Stimulated activated CD8-positive, alpha-beta memory T cell treated with anti-CD3 and anti-CD28 coated beads, Interleukin-15, amount 100 ng/mL, for 4 hours (primary cell): Measurements from ENCODE around the gene ASTL.

Experiments used
- DNase-seq, 2 donors: peaks; one replicate each; pipeline ENCODE4 v3.0.0-alpha.2; 2020; ENCODE audit warnings: low read depth in 2 of 2

ASTL gene

GRCh38 chr2:96130483-96130882 is 7.8 kb downstream of the ASTL start:
- no peak for DNase-seq

- no peak for DNase-seq
These were observed 8.7 kb downstream of the ASTL start for GRCh38 chr2:96129528-96130120.

DNA sequence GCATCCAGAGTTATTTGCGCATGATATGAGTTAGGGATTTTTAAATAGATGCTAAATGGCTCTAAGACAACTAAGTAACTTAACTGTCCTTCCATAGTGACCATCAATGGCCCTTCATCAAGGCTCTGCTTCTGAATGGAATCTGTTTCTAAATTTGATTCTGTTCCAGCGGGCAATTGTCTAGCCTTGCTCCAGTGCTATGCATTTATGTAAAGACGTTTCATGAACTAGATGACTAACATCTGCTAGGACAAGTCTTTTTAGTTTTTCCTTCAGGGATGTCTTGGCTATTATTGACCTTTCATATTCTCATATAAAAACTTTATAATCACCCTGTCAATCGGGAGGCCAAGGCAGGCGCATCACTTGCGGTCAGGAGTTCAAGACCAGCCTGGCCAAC is 9.8 kb downstream of the ASTL start:
- DNase-seq = no peak

GRCh38 chr2:96124406-96125265 is 13.7 kb downstream of the ASTL start:
- DNase-seq = no peak

DNA sequence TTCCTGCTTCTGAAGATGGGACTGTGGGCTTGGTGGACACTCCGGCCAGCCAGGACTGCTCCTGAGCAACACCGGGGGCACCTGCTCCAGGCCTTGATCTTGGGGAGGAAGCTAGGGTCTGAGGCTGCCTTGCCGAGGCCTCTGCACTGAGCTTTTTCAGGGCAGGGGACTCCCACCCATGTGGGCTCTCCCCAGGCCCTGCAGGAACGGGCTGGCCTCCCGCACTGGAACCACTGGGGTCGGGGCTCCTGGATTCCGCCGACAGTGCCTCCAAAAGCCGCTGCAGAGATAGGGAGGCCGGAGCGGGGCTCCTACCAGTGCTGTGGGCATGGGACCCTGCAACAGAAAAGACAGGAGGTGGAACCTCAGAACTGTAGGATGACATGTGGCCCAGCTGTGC is 14.4 kb downstream of the ASTL start:
- no peak for DNase-seq

GRCh38 chr2:96123290-96123689 is 15.0 kb downstream of the ASTL start:
- DNase-seq = no peak

- DNase-seq = no peak
These were observed 15.9 kb downstream of the ASTL start for GRCh38 chr2:96122391-96122790.

- no peak for DNase-seq
These were observed 16.9 kb downstream of the ASTL start for GRCh38 chr2:96121414-96121813.

DNA sequence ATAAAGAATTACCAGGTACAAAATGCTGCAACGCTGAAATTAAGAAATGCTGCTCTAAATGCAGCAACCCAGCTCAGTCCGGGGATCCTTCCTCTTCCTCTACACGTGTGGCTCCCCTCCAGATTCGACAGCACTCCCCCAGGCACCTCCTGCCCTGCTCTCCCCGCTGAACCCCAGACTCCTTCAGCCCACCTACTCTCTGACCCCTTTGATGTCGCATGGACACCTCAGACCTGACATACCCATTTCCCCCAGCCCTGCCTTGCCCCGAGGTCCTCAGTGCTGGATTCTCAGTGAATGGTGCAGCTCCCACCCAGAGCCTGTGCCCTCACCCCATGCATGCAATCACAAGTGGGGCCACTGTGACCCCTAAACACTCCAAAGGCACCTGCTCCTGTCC is 17.3 kb downstream of the ASTL start:
- DNase-seq = no peak

DNA sequence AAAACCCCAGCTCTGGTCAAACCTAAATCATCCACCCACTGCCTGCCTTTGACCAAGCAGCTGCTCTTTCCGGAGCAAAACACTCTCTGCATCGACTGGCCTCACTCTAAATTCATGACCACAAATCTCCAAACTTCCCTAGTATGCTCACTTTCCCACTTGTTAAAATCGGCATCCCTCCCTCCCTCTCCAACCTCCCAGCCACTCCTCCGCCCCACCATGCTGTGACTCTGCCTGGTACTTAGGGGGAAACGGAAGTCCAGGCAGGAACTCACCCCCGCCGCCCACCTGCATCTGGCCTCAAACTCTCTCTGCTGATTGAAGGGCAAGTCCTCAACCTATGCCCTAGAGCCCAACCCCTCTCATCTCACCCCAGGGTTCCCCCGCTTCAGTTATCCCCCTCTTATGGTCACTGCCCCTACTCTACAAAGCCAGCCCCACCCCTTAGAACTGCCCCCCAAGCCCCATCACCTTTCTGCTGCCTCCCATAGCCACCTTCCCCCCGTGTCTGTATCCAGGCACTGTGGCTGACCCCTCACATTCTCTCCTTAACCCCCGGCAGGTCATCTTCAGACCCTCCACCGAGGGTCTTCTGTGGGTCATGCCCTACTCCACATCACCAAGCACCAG is 18.1 kb downstream of the ASTL start:
- DNase-seq = no peak

DNA sequence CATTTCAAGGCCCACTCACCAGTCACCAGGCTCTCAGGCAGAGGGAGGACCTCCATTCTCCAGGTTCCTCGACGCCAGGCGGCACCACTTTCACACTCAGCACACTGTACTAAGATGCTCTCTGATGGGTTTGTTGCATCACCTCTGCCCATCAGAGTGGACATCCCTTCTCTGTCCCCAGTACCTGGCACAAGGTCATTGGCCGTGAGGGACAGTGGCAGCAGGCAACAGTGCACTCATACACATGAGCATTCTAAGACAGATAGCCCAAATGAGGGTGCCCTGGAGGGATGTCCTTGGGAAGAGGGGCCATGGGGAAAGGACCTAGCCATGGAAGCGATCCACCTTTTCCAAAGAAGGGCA is 18.9 kb downstream of the ASTL start:
- DNase-seq = no peak

DNA sequence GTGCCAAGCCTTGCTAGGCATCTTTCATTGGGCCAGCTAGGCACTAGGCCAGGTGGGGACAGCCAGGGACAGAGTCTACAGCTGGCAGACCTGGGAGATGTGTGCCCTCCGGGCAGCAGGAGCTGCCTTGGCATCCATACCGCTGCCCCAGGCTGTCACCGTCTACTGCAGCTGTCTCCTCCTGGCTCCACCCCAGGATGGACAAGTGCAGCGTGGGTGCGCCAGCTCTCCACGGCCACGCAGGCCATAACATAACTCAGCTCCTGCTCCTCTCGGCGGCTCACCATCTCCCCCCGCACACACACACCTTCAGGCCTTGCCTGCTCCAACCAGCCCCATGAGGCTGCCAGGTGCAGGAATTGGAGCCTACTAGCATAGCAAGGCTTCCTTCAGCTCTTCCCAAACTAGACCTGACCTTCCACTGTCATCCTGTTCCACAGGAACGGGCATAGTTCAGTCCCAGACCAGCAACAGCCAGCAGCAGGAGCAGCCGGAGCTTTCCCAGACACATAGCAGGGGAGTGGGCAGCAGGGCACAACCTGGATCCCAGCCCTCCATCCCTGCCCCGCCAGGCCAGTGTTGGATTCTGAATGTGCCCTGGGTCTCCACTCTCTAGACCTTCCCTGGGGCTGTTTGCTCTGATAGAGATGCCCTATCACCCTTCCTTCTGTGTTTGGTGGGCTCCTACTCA is 19.5 kb downstream of the ASTL start:
- DNase-seq = no peak

- DNase-seq = no peak
These were observed 20.4 kb downstream of the ASTL start for GRCh38 chr2:96117701-96118588.

DNA sequence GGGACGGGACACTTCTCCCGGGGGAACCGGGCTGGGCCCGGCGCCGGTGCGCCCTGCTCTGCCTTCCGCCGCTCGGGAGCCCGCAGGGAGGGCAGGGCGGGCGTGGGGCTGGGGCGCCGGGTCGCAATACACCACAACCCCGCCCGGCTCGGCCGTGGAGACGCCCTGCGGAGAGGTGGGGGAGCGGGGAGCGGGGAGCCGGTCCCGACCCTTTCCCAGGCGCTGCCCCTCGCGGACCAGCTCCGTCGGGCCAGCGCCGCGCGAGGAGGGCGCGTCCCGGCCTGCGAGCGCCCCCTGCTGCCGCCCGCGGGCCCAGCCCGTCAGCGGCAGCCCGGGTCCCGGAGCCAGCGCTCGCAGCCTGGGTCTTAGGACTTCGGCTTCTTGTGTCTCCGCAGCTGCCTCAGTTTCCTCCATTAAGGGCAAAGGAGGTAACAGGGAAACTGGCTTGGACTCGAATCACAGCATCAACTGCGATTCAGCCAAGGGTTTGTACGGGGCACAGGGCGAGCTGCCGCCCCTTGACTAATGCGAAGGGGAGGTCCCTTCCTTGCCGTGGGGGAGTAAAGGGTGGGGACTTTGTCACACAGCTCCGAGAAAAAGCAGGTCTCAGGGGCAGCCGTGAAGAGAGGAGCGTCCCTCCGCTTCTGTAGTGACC is 21.3 kb downstream of the ASTL start:
- DNase-seq = peak in 1 of 2 donors; percentile 38

DNA sequence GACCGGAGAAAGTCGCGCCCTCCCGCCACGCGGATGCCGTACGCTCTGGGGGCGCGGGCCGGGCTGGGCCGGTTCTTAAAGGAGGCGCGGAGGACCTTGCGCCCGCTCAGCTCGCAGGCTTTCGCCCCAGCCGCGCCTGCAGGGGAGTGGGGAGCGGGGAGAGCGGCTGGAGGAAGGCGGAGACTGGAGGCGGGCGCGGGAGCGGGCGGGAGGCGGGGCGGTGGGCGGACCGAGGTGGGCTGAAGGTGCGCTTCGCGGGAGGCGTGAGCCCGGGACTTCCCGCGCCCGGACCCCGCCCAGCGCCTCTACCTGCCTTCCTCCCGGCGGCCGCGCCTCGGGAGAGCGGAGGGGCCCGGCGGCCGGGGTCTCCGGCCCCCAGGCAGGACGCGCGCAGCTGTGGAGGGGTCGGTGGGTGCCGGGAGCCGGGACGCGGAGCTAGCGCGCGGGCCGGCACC is 21.9 kb downstream of the ASTL start, which contains the start of gene ADRA2B:
ADRA2B (minus strand) TSS at position 148 of the 455 bp plus-strand sequence. CDS start 422 bp downstream, outside the sequence.
- peak; percentile 60 to 67 for DNase-seq

- DNase-seq = no peak
These were observed 22.5 kb downstream of the ASTL start for GRCh38 chr2:96115631-96116423.

DNA sequence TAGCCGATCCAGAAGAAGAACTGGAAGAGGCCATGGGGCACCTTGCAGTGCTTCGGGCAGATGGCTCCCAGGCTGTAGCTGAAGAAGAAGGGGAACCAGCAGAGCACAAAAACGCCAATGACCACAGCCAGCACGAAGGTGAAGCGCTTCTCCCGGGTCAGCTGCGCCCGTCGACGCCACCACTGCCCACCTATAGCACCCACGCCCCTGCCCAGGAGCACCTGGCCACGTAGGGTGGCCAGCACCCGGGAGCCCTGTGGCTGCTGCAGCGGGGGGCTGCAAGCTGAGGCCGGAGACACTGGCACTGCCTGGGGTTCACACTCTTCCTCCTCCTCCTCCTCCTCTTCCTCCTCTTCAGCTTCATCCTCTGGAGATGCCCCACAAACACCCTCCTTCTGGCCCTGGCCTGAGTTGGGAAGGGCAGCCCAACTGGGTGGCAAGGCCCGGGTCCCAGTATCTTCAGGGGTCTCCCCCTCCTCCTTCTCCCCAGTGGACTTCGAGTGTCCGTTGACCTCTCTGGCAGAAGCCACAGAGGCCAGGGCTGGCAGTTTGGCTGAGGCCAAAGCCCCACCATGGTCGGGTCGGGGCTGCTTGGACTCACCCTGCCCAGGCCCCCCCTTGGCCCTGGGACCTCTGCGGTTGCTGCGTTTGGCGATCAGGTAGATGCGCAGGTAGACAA is 23.3 kb downstream of the ASTL start:
- no peak for DNase-seq

DNA sequence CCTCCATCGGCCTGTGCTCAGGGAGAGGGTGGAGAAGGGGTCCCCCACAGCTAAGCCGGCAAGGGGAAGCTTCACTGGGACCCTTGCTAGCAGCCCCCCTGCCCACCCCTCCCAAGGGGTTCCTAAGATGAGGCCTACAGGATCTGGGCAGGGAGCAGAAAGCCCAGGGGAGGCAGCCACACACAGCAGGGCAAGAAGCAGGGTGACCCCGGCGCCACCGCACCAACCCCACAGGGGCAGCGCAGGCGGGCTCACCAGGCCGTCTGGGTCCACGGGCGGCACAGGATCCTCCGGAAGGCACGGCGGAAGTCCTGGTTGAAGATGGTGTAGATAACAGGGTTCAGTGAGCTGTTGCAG is 23.8 kb downstream of the ASTL start:
- no peak for DNase-seq

GRCh38 chr2:96113951-96114350 is 24.4 kb downstream of the ASTL start:
- DNase-seq = no peak

- DNase-seq = no peak
These were observed 25.0 kb downstream of the ASTL start for GRCh38 chr2:96113367-96113677.
